ENCODE data around the gene PNLDC1. TPM values are rescaled to one million over a fixed set of nuclear protein-coding genes. Genes with fewer than 3 reads are reported as not detected.

Gene PNLDC1
- total and polyA plus RNA-seq, 2 donors = 0.28 to 0.39 TPM

Other genes with a start within 250 kb of the PNLDC1 start
- gene SOD2, start 107.0 kb upstream of the PNLDC1 start, total RNA-seq = 68.0 TPM
- 759 TPM for gene SOD2, start 107.0 kb upstream of the PNLDC1 start, polyA plus RNA-seq
- 119 TPM for gene WTAP, start 72.8 kb upstream of the PNLDC1 start, total RNA-seq
- gene WTAP, start 72.8 kb upstream of the PNLDC1 start, polyA plus RNA-seq = 141 TPM
- 43.0 TPM for gene ACAT2, start 38.2 kb upstream of the PNLDC1 start, total RNA-seq
- gene ACAT2, start 38.2 kb upstream of the PNLDC1 start, polyA plus RNA-seq = 18.7 TPM
- 168 TPM for gene TCP1, start 10.7 kb upstream of the PNLDC1 start, total RNA-seq
- gene TCP1, start 10.7 kb upstream of the PNLDC1 start, polyA plus RNA-seq = 141 TPM
- gene MRPL18, start 9.8 kb upstream of the PNLDC1 start, total RNA-seq = 62.8 TPM
- 85.9 TPM for gene MRPL18, start 9.8 kb upstream of the PNLDC1 start, polyA plus RNA-seq
- gene MAS1, start 90.7 kb downstream of the PNLDC1 start, total RNA-seq = under 0.01 TPM
- 0.02 TPM for gene MAS1, start 90.7 kb downstream of the PNLDC1 start, polyA plus RNA-seq
- 16.6 TPM for gene IGF2R, start 168.8 kb downstream of the PNLDC1 start, total RNA-seq
- 16.3 TPM for gene IGF2R, start 168.8 kb downstream of the PNLDC1 start, polyA plus RNA-seq